Measurements from ENCODE around the gene DUSP16.
"Not testable (repeated sequence)": the region's sequence is repeated elsewhere in the genome, so short reads cannot be mapped to it uniquely, and the experiment has no call there.

DUSP16 gene

GRCh38 chr12:12523229-12523628 is 39.4 kb downstream of the DUSP16 start:
- Histone ChIP-seq H3K9me3 (ENCODE audit: insufficient read depth, low read length, severe bottlenecking) (no peaks in the 10 kb centered on the region), H2AFZ (ENCODE audit: low read depth, low read length) (no peak overlapping the region), H3K36me3 (ENCODE audit: insufficient read depth, low read length) (no peaks in the 10 kb centered on the region), H4K20me1 (ENCODE audit: insufficient read depth, low read length) (no peaks in the 10 kb centered on the region), H3K9ac (ENCODE audit: low read depth, low read length) (no peak overlapping the region), H3K27me3 (ENCODE audit: insufficient read depth, low read length, poor library complexity) (peaks cover 10% of the 10 kb centered on the region), H3K4me1 (ENCODE audit: insufficient read depth, low read length) (no peaks in the 10 kb centered on the region), H3K4me3 (ENCODE audit: low read depth in 1 of 2, low read length in 2 of 2) (no peak overlapping the region), H3K4me2 (ENCODE audit: insufficient read depth, low read length) (no peak overlapping the region), H3K27ac (ENCODE audit: low read length) (no peak overlapping the region), H3K79me2 (ENCODE audit: insufficient read depth, low read length) (no peaks in the 10 kb centered on the region)
- DNase-seq (no peak), ATAC-seq (ENCODE audit: insufficient read depth, low read depth) (no peak)
- no peak for TF ChIP-seq EZH2 (IDR thresholded peaks at IDR 0.05; ENCODE audit: borderline replicate concordance, low read depth, low read length, severe bottlenecking)
- no peak for TF ChIP-seq CTCF (IDR thresholded peaks at IDR 0.05; ENCODE audit: borderline replicate concordance, extremely low read depth, low read length, poor library complexity, severe bottlenecking)

- ATAC-seq (ENCODE audit: insufficient read depth, low read depth); H3K79me2 ChIP-seq (ENCODE audit: insufficient read depth, low read length); H3K36me3 ChIP-seq (ENCODE audit: insufficient read depth, low read length); H4K20me1 ChIP-seq (ENCODE audit: insufficient read depth, low read length); H3K4me1 ChIP-seq (ENCODE audit: insufficient read depth, low read length); H3K4me2 ChIP-seq (ENCODE audit: insufficient read depth, low read length); DNase-seq; H2AFZ ChIP-seq (ENCODE audit: low read depth, low read length); H3K4me3 ChIP-seq (ENCODE audit: low read depth in 1 of 2, low read length in 2 of 2); H3K27ac ChIP-seq (ENCODE audit: low read length); H3K9me3 ChIP-seq (ENCODE audit: insufficient read depth, low read length, severe bottlenecking); H3K9ac ChIP-seq (ENCODE audit: low read depth, low read length): not testable (repeated sequence)
- H3K27me3 ChIP-seq (ENCODE audit: insufficient read depth, low read length, poor library complexity), result peaks cover 10% of the 10 kb centered on the region
Observed at GRCh38 chr12:12522657-12523056, 40.0 kb downstream of the DUSP16 start.

- no peak overlapping the region for H3K4me3 ChIP-seq (ENCODE audit: low read depth in 1 of 2, low read length in 2 of 2)
- H3K9me3 ChIP-seq (ENCODE audit: insufficient read depth, low read length, severe bottlenecking), result no peaks in the 10 kb centered on the region
- H3K4me2 ChIP-seq (ENCODE audit: insufficient read depth, low read length), result no peak overlapping the region
- TF ChIP-seq CTCF (IDR thresholded peaks at IDR 0.05; ENCODE audit: borderline replicate concordance, extremely low read depth, low read length, poor library complexity, severe bottlenecking) (no peak), EZH2 (IDR thresholded peaks at IDR 0.05; ENCODE audit: borderline replicate concordance, low read depth, low read length, severe bottlenecking) (no peak)
- H4K20me1 ChIP-seq (ENCODE audit: insufficient read depth, low read length), result no peaks in the 10 kb centered on the region
- H3K27ac ChIP-seq (ENCODE audit: low read length), result no peak overlapping the region
- H3K4me1 ChIP-seq (ENCODE audit: insufficient read depth, low read length), result no peaks in the 10 kb centered on the region
- no peak overlapping the region for H3K9ac ChIP-seq (ENCODE audit: low read depth, low read length)
- H3K79me2 ChIP-seq (ENCODE audit: insufficient read depth, low read length), result no peaks in the 10 kb centered on the region
- no peak for DNase-seq
- H3K27me3 ChIP-seq (ENCODE audit: insufficient read depth, low read length, poor library complexity), result peaks cover 10% of the 10 kb centered on the region
- no peak overlapping the region for H2AFZ ChIP-seq (ENCODE audit: low read depth, low read length)
- no peaks in the 10 kb centered on the region for H3K36me3 ChIP-seq (ENCODE audit: insufficient read depth, low read length)
- ATAC-seq (ENCODE audit: insufficient read depth, low read depth), result no peak
Observed at GRCh38 chr12:12521888-12522287, 40.8 kb downstream of the DUSP16 start.

DNA sequence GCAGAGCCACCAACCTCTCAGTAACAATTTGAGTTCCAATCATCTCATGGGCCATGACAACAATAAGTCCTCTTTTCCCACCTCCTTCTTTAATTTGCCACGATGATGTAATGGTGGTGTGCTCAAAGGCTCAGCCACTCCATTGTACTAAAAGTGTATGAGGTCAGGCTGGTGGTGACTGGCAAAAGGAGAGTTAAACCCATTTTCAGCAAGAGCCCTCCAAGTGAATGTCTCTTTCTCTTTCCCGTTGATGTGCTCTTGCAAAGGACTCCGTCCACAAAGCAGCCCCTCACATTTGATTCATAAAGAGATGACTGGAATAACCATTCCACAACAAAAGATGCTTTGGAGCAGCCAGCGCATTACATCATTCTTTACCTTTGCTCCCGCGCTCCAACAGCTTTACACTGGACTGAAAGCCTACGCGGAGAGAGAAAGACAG is 41.6 kb downstream of the DUSP16 start:
- no peak for TF ChIP-seq EZH2 (IDR thresholded peaks at IDR 0.05; ENCODE audit: borderline replicate concordance, low read depth, low read length, severe bottlenecking)
- no peak for TF ChIP-seq CTCF (IDR thresholded peaks at IDR 0.05; ENCODE audit: borderline replicate concordance, extremely low read depth, low read length, poor library complexity, severe bottlenecking)
- Histone ChIP-seq H2AFZ (ENCODE audit: low read depth, low read length) (no peak overlapping the region), H3K9me3 (ENCODE audit: insufficient read depth, low read length, severe bottlenecking) (no peaks in the 10 kb centered on the region), H3K4me1 (ENCODE audit: insufficient read depth, low read length) (no peaks in the 10 kb centered on the region), H4K20me1 (ENCODE audit: insufficient read depth, low read length) (no peaks in the 10 kb centered on the region), H3K4me2 (ENCODE audit: insufficient read depth, low read length) (no peak overlapping the region), H3K9ac (ENCODE audit: low read depth, low read length) (no peak overlapping the region), H3K36me3 (ENCODE audit: insufficient read depth, low read length) (no peaks in the 10 kb centered on the region), H3K27ac (ENCODE audit: low read length) (no peak overlapping the region), H3K4me3 (ENCODE audit: low read depth in 1 of 2, low read length in 2 of 2) (no peak overlapping the region), H3K79me2 (ENCODE audit: insufficient read depth, low read length) (no peaks in the 10 kb centered on the region), H3K27me3 (ENCODE audit: insufficient read depth, low read length, poor library complexity) (peaks cover 10% of the 10 kb centered on the region)
- DNase-seq (no peak), ATAC-seq (ENCODE audit: insufficient read depth, low read depth) (no peak)
